ENCODE results near the gene KSR1.
"Not testable (repeated sequence)": the region's sequence is repeated elsewhere in the genome, so short reads cannot be mapped to it uniquely, and the experiment has no call there.

KSR1 gene

GRCh38 chr17:27624539-27624938 lies 168.3 kb downstream of the KSR1 start:
- TF ChIP-seq POLR2A (IDR thresholded peaks at IDR 0.05; ENCODE audit: low read depth, low read length) (no peak), POLR2AphosphoS5 (IDR thresholded peaks at IDR 0.05; ENCODE audit: low read depth, low read length) (no peak), TAF1 (IDR thresholded peaks at IDR 0.05; ENCODE audit: borderline replicate concordance, low read depth, low read length) (no peak)
- DNase-seq (ENCODE audit: insufficient read length) (no peak), FAIRE-seq (no peak)

GRCh38 chr17:27625856-27626255 lies 169.6 kb downstream of the KSR1 start:
- FAIRE-seq (no peak), DNase-seq (ENCODE audit: insufficient read length) (no peak)
- TF ChIP-seq TAF1 (IDR thresholded peaks at IDR 0.05; ENCODE audit: borderline replicate concordance, low read depth, low read length): no peak
- TF ChIP-seq POLR2A (IDR thresholded peaks at IDR 0.05; ENCODE audit: low read depth, low read length): no peak
- TF ChIP-seq POLR2AphosphoS5 (IDR thresholded peaks at IDR 0.05; ENCODE audit: low read depth, low read length): no peak

DNA sequence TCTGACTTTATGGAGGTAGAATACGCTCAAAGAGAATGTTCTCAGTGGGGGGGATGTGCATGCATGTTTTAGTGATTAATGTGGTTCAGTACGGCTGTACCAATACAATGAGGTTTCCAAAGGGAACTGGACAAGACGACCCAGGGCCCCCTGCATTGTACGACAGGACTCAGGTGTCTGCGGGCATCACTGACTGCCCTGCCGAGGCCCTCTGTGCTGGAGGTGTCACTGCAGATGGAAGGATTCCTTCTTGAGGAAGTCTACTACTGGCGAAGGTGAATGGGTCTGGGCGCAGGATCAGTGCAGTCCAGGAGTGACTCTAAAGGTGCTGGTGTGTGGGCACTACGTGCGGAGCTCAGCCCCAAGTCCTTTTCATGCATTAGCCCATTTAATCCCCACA lies 171.3 kb downstream of the KSR1 start:
- no peak for FAIRE-seq
- TF ChIP-seq POLR2A (IDR thresholded peaks at IDR 0.05; ENCODE audit: low read depth, low read length) (0 out of 2 replicates have a peak, but pooled peaks have one; percentile 32), POLR2AphosphoS5 (IDR thresholded peaks at IDR 0.05; ENCODE audit: low read depth, low read length) (no peak; the same call in 1 of the 2 replicates)
- DNase-seq (ENCODE audit: insufficient read length): no peak

GRCh38 chr17:27628376-27628775 lies 172.1 kb downstream of the KSR1 start:
- no peak for FAIRE-seq
- no peak for DNase-seq (ENCODE audit: insufficient read length)
- TF ChIP-seq POLR2A (IDR thresholded peaks at IDR 0.05; ENCODE audit: low read depth, low read length): no peak
- no peak for TF ChIP-seq TAF1 (IDR thresholded peaks at IDR 0.05; ENCODE audit: borderline replicate concordance, low read depth, low read length)
- no peak for TF ChIP-seq POLR2AphosphoS5 (IDR thresholded peaks at IDR 0.05; ENCODE audit: low read depth, low read length)

- DNase-seq (ENCODE audit: insufficient read length); FAIRE-seq: not testable (repeated sequence)
Measured at GRCh38 chr17:27629260-27629659, 173.0 kb downstream of the KSR1 start.

GRCh38 chr17:27630607-27631410 lies 174.6 kb downstream of the KSR1 start, which contains the start of gene LGALS9:
Gene LGALS9, plus strand, starts transcription at chr17:27631188. Its CDS starts 78 bp downstream, at chr17:27631266.
- DNase-seq (ENCODE audit: insufficient read length) (no peak), FAIRE-seq (peak; percentile 62)
- TF ChIP-seq TAF1 (IDR thresholded peaks at IDR 0.05; ENCODE audit: borderline replicate concordance, low read depth, low read length) (0 out of 2 replicates have a peak, but pooled peaks have one; percentile 24), POLR2A (IDR thresholded peaks at IDR 0.05; ENCODE audit: low read depth, low read length) (peak; percentile 68), POLR2AphosphoS5 (IDR thresholded peaks at IDR 0.05; ENCODE audit: low read depth, low read length) (0 out of 2 replicates have a peak, but pooled peaks have one; percentile 22)

GRCh38 chr17:27631411-27631760 lies 175.1 kb downstream of the KSR1 start:
- no peak for DNase-seq (ENCODE audit: insufficient read length)
- no peak for FAIRE-seq
- TF ChIP-seq POLR2AphosphoS5 (IDR thresholded peaks at IDR 0.05; ENCODE audit: low read depth, low read length) (0 out of 2 replicates have a peak, but pooled peaks have one; percentile 3), POLR2A (IDR thresholded peaks at IDR 0.05; ENCODE audit: low read depth, low read length) (0 out of 2 replicates have a peak, but pooled peaks have one; percentile 22), TAF1 (IDR thresholded peaks at IDR 0.05; ENCODE audit: borderline replicate concordance, low read depth, low read length) (no peak)

GRCh38 chr17:27631897-27632725 lies 175.9 kb downstream of the KSR1 start:
- FAIRE-seq (no peak), DNase-seq (ENCODE audit: insufficient read length) (no peak)
- TF ChIP-seq TAF1 (IDR thresholded peaks at IDR 0.05; ENCODE audit: borderline replicate concordance, low read depth, low read length): no peak
- no peak for TF ChIP-seq POLR2AphosphoS5 (IDR thresholded peaks at IDR 0.05; ENCODE audit: low read depth, low read length)
- TF ChIP-seq POLR2A (IDR thresholded peaks at IDR 0.05; ENCODE audit: low read depth, low read length): no peak

DNA sequence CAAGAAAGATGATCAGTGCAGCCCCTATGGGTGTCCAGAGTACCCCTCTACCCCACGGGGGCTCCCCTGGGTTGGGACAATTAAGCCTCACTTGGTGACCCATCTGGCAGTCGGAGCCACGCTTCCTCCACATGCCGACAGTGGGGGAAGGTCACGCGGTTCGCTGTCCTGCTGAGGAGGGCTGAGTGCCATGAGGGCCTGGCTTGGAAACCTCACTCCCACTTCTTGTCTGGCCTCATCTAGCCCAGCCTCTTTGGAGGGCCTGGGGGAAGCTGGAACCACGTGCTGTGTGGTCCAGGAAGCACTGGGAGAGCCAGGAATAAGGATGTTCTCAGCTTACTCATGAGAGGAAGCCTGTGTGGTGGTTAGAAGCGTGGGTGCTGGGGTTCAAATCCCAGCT lies 176.5 kb downstream of the KSR1 start:
- not testable (repeated sequence) for FAIRE-seq; DNase-seq (ENCODE audit: insufficient read length)

- FAIRE-seq: no peak
- TF ChIP-seq POLR2AphosphoS5 (IDR thresholded peaks at IDR 0.05; ENCODE audit: low read depth, low read length): no peak
- no peak for TF ChIP-seq POLR2A (IDR thresholded peaks at IDR 0.05; ENCODE audit: low read depth, low read length)
- TF ChIP-seq TAF1 (IDR thresholded peaks at IDR 0.05; ENCODE audit: borderline replicate concordance, low read depth, low read length): no peak
- no peak for DNase-seq (ENCODE audit: insufficient read length)
Measured at GRCh38 chr17:27633312-27634025, 177.2 kb downstream of the KSR1 start.

DNA sequence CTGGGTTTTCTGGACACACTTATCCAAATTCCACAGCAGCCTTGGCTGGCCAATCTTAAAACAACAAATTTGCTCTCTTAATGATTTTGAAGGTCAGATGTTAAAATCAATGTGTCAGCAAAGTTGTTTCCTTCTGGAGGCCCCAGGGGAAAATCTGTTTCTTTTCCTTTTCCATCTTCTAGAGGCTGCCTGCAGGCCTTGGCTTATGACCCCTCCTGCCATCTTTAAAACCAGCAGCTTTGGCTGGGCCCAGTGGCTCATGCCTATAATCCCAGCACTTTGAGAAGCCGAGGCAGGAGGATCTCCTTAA lies 177.7 kb downstream of the KSR1 start:
- no peak for DNase-seq (ENCODE audit: insufficient read length)
- no peak for FAIRE-seq
- TF ChIP-seq POLR2AphosphoS5 (IDR thresholded peaks at IDR 0.05; ENCODE audit: low read depth, low read length) (no peak), TAF1 (IDR thresholded peaks at IDR 0.05; ENCODE audit: borderline replicate concordance, low read depth, low read length) (no peak), POLR2A (IDR thresholded peaks at IDR 0.05; ENCODE audit: low read depth, low read length) (no peak)
